Measurements from ENCODE around the gene LRBA. TPM values are rescaled to one million over a fixed set of nuclear protein-coding genes. Genes with fewer than 3 reads are reported as not detected.

Gene LRBA
- total RNA-seq, 4 donors from 2014 or later = 28.0 to 51.5 (median 30.9) TPM

DNA sequence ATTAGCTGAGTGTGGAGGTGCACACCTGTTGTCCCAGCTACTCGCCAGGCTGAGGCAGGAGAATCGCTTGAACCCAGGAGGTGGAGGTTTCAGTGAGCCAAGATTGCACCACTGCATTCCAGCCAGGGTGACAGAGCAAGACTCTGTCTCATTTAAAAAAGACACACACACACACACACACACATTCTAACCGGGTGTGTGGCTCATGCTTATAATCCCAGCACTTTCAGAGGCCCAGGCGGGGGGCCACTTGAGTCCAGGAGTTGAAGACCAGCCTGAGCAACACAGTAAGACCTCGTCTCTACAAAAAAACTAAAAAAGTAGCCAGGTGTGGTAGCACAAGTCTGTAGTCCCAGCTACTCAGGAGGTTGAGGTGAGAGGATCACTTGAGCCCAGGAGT, 152.3 kb downstream of the LRBA start:
- no peak for DNase-seq (ENCODE audit: low spot score)
- TF ChIP-seq, protein P1, sequence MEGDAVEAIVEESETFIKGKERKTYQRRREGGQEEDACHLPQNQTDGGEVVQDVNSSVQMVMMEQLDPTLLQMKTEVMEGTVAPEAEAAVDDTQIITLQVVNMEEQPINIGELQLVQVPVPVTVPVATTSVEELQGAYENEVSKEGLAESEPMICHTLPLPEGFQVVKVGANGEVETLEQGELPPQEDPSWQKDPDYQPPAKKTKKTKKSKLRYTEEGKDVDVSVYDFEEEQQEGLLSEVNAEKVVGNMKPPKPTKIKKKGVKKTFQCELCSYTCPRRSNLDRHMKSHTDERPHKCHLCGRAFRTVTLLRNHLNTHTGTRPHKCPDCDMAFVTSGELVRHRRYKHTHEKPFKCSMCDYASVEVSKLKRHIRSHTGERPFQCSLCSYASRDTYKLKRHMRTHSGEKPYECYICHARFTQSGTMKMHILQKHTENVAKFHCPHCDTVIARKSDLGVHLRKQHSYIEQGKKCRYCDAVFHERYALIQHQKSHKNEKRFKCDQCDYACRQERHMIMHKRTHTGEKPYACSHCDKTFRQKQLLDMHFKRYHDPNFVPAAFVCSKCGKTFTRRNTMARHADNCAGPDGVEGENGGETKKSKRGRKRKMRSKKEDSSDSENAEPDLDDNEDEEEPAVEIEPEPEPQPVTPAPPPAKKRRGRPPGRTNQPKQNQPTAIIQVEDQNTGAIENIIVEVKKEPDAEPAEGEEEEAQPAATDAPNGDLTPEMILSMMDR (IDR thresholded peaks at IDR 0.05) = no peak
- ATAC-seq (ENCODE audit: low FRiP score) = no peak

DNA sequence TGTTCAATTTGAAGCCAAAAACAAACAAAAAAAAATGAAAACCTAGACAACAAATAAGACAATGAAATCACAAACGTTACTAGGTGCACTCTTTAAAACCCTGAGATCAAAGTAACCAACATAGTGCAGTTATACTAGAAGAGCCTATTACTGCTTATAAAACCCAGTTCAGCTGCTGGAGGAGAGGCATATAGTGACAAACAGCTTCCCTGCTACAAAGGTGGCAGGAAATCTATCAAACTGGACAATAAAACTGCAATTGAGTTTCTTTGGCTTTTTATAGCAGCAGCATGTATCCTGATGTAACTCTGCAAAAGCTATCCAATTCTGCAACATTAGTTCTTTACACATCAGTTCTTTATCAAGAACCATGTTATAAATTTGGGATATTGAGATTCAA, 155.6 kb downstream of the LRBA start:
- no peak for ATAC-seq (ENCODE audit: low FRiP score)
- TF ChIP-seq, protein P1 (IDR thresholded peaks at IDR 0.05) = no peak
- DNase-seq (ENCODE audit: low spot score) = no peak

DNA sequence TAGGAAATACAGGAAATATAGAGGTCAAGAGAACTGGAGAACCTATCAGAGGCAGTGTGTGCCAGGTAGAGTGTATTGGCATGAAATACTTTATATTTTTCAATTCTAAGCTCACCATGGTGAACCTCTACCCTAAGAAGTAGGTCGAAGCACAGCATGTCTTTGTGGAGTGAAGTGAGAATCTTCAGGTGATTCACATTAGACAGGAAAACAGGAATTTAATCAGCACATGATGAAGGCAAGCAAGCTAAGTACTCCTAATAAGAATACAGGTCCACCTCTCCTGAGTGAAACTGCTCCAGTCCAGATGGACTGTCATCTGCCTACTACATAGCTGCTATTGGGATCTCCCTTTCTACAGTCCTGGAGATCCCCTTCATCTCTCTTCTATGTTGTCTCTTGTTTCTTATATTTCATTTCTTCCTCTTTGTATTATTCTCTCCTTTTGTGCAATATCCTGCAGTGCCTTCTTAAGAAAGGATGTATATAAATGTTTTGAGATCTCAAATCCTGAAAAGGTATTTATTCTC, 159.0 kb downstream of the LRBA start:
- ATAC-seq (ENCODE audit: low FRiP score) = no peak
- TF ChIP-seq, protein P1 (IDR thresholded peaks at IDR 0.05) = no peak
- DNase-seq (ENCODE audit: low spot score) = no peak

DNA sequence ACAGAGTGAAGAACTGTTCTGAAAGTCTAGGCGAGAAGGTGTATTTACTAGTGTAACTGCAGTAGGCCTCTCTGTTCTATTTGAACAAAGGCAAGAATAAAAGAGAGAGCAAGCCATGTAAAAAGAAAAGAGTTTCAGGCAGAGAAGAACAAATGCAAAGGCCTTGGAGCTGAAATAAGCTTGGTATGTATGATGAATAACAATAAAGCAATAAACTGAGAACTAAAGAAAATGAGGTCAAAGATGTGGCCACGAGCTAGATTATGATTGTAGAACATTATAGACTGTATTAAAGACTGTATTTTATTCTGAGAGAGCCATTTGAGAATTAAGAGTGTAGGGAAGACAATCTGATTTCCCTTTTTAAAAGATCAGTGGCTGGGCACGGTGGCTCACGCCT, 160.5 kb downstream of the LRBA start:
- DNase-seq (ENCODE audit: low spot score) = no peak
- TF ChIP-seq, protein P1 (IDR thresholded peaks at IDR 0.05) = no peak
- ATAC-seq (ENCODE audit: low FRiP score) = no peak

DNA sequence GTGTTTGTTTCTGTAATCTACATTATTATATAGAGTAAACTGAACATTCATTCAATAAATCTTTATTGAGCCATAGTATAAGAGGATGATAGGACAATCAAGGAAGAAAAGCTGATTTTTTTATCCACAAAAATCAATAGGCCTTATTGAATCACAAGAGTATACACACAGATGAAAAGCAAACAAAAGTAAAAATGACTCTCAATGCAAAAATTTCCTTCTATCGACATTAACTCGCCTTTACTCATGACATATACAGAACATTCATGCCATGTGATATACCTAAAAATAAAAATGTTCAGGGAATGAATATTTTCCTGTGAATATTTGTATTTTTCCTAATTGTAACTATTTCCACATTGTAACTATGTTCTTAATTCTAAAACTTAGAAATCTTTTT, 161.2 kb downstream of the LRBA start:
- DNase-seq (ENCODE audit: low spot score) = no peak
- ATAC-seq (ENCODE audit: low FRiP score) = no peak
- TF ChIP-seq, protein P1 (IDR thresholded peaks at IDR 0.05) = no peak

DNA sequence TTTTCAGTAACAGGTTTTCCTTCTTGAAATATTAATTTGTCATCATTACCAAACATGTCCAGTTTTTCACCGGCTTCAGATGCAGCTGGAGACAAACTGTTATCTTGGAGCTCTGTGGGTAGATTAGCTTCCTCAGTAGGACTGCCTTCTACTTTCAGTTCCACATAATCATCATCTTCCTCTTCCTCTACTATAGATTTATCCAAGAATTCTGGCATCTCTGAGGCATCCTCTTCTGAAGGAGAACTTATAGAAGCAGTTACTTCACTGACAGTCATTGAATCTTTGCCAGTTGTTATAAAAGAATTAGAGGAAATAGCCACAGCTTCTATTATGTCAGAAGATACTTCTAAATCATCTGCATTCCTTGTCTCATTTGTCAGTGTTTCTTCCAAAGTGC, 162.9 kb downstream of the LRBA start:
- ATAC-seq (ENCODE audit: low FRiP score) = no peak
- TF ChIP-seq, protein P1 (IDR thresholded peaks at IDR 0.05) = no peak

DNA sequence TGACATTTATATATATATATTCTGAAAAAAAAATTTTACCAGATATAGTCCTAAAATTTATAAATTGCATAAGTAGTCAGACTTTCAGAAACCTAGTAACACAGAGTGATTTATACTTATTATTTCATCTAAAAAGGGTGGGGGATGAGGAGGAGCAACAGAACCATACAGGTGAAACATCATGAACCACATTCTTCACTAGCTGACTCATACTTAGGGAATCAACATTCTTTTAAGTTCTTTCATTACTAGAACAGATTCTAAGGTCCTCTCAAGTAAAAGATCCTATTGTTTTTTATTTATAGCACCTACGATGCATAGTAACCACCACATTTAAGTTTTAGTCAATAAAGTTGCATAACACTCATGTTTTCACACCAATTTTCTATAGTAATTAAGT, 166.1 kb downstream of the LRBA start:
- TF ChIP-seq, protein P1 (IDR thresholded peaks at IDR 0.05) = no peak
- ATAC-seq (ENCODE audit: low FRiP score) (no peak), DNase-seq (ENCODE audit: low spot score) (no peak)

More for the DNA sequence above, 162.9 kb downstream of the LRBA start:
- DNase-seq (ENCODE audit: low spot score) = no peak
